KMS-11 (cell line): ENCODE results near the gene LEP.

Source experiments
- H2AFZ ChIP-seq: fragments of 200-600 bp; sonication (generic); 2 replicates; pipeline ENCODE4 v1.6.1; 2016; ENCODE audit warnings: antibody characterized with exemption, mixed run types, low read depth
- H3K27ac ChIP-seq: fragments of 200-600 bp; sonication (generic); 2 replicates; pipeline ENCODE4 v1.6.1; 2016; ENCODE audit warnings: mild to moderate bottlenecking, mixed run types
- H3K27me3 ChIP-seq: fragments of 200-600 bp; sonication (generic); 2 replicates; pipeline ENCODE4 v1.6.1; 2017; ENCODE audit warnings: mild to moderate bottlenecking, low read depth, mixed run types, moderate library complexity; ENCODE audit not compliant: insufficient read depth
- H3K36me3 ChIP-seq: fragments of 200-600 bp; sonication (generic); 2 replicates; pipeline ENCODE4 v1.6.1; 2017; ENCODE audit warnings: mild to moderate bottlenecking, mixed run types; ENCODE audit not compliant: insufficient read depth
- H3K4me1 ChIP-seq: fragments of 200-600 bp; sonication (generic); 2 replicates; pipeline ENCODE4 v1.6.1; 2016; ENCODE audit warnings: mild to moderate bottlenecking, low read depth, mixed run types; ENCODE audit not compliant: poor library complexity, severe bottlenecking
- H3K4me2 ChIP-seq: fragments of 200-600 bp; sonication (generic); 2 replicates; pipeline ENCODE4 v1.7.0; 2016; ENCODE audit warnings: mild to moderate bottlenecking, mixed run types
- H3K4me3 ChIP-seq: fragments of 200-600 bp; sonication (generic); IDR thresholded peaks from 2 replicates; pipeline ENCODE4 v1.6.1; 2017; ENCODE audit warnings: low read depth, low read length, mixed read lengths; ENCODE audit not compliant: insufficient read depth
- H3K79me2 ChIP-seq: fragments of 200-600 bp; sonication (generic); 2 replicates; pipeline ENCODE4 v1.6.1; 2016; ENCODE audit warnings: low read depth, mixed run types; ENCODE audit not compliant: insufficient read depth
- H3K9ac ChIP-seq: fragments of 200-600 bp; sonication (generic); 2 replicates; pipeline ENCODE4 v1.6.1; 2016; ENCODE audit warnings: mild to moderate bottlenecking, mixed run types
- H4K20me1 ChIP-seq: fragments of 200-600 bp; sonication (generic); 2 replicates; pipeline ENCODE4 v1.6.1; 2016; ENCODE audit warnings: mild to moderate bottlenecking, mixed run types; ENCODE audit not compliant: insufficient read depth
- TF ChIP-seq, protein P1 (sequence below): fragments of 200-600 bp; sonication (generic); conservative IDR thresholded peaks from 2 replicates; pipeline ENCODE4 v1.6.1; 2017; ENCODE audit warnings: low read depth, mild to moderate bottlenecking, antibody characterized with exemption, low read length, moderate library complexity, mixed read lengths

Gene LEP

DNA sequence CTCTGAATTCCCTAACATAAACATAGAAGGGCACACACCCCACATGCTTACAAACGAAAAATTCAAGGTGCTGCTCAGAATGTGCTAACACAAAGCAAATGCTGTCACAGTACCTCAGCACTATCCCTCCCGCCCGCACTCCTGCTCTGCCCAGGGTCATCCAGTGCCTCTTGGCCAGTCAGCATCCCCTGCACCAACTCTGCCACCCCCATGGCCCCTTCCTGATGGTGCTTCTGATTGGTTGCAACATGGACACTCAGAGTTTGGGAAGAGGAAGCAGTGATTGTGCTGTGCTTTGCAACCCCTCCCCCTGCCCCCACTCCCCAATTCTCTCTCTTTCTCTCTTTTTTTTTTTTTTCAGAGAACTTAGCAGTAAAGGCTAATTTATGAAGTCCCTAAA is 13.8 kb upstream of the LEP start:
- H3K36me3 ChIP-seq = no peaks in the 10 kb centered on the region
- no peak overlapping the region for H3K4me2 ChIP-seq
- H2AFZ ChIP-seq = no peak overlapping the region
- TF ChIP-seq, protein P1, sequence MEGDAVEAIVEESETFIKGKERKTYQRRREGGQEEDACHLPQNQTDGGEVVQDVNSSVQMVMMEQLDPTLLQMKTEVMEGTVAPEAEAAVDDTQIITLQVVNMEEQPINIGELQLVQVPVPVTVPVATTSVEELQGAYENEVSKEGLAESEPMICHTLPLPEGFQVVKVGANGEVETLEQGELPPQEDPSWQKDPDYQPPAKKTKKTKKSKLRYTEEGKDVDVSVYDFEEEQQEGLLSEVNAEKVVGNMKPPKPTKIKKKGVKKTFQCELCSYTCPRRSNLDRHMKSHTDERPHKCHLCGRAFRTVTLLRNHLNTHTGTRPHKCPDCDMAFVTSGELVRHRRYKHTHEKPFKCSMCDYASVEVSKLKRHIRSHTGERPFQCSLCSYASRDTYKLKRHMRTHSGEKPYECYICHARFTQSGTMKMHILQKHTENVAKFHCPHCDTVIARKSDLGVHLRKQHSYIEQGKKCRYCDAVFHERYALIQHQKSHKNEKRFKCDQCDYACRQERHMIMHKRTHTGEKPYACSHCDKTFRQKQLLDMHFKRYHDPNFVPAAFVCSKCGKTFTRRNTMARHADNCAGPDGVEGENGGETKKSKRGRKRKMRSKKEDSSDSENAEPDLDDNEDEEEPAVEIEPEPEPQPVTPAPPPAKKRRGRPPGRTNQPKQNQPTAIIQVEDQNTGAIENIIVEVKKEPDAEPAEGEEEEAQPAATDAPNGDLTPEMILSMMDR = no peak
- no peak overlapping the region for H3K4me3 ChIP-seq
- no peak overlapping the region for H3K9ac ChIP-seq
- no peak overlapping the region for H3K27ac ChIP-seq
- no peaks in the 10 kb centered on the region for H3K4me1 ChIP-seq
- no peaks in the 10 kb centered on the region for H3K79me2 ChIP-seq
- no peaks in the 10 kb centered on the region for H3K27me3 ChIP-seq
- H4K20me1 ChIP-seq = no peaks in the 10 kb centered on the region

DNA sequence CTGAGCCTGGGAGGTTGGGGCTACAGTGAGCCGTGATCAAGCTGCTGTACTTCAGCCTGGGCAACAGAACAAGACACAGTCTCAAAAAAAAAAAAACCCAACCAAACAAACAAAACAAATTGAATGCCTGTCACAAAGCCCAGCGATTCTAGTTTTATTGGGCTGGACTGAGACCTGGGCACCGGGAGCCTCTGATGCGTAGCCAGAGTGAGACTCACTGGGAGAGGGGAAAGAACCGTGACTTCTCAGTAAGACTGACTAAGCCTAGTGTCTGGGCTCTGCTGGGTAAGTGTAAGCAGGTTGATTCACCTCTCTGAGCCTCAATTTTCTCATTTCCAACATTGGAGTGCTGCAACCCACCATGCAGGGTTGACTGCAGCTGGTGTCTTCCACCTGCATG is 10.1 kb upstream of the LEP start:
- Histone ChIP-seq H3K4me3 (no peak overlapping the region), H4K20me1 (no peaks in the 10 kb centered on the region), H3K9ac (no peak overlapping the region), H3K4me2 (no peak overlapping the region), H3K79me2 (no peaks in the 10 kb centered on the region), H3K27me3 (no peaks in the 10 kb centered on the region), H3K27ac (no peak overlapping the region), H3K36me3 (no peaks in the 10 kb centered on the region), H2AFZ (no peak overlapping the region), H3K4me1 (no peaks in the 10 kb centered on the region)
- TF ChIP-seq, protein P1 = no peak

DNA sequence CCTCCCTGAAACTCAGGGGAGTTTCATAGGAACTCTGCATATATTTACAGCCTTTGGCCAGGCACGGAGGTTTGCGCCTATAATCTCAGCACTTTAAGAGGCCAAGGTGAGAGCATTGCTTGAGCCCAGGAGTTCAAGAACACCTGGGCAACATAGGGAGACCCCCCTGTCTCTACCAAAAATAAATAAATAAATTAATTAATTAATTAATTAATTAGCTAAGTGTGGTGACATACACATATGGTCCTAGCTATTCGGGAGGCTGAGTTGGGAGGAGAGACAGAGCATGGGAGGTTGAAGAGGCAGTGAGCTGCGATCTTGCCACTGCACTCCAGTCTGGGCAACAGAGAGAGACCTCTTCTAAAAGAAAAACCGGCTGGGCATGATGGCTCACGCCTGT is 9.4 kb upstream of the LEP start:
- H3K4me3 ChIP-seq = no peak overlapping the region
- no peak overlapping the region for H3K9ac ChIP-seq
- H3K4me1 ChIP-seq = peaks cover 2% of the 10 kb centered on the region
- TF ChIP-seq, protein P1 = no peak
- H4K20me1 ChIP-seq = no peaks in the 10 kb centered on the region
- H3K27ac ChIP-seq = no peak overlapping the region
- H3K4me2 ChIP-seq = no peak overlapping the region
- H3K79me2 ChIP-seq = no peaks in the 10 kb centered on the region
- no peaks in the 10 kb centered on the region for H3K27me3 ChIP-seq
- no peaks in the 10 kb centered on the region for H3K36me3 ChIP-seq
- H2AFZ ChIP-seq = no peak overlapping the region

DNA sequence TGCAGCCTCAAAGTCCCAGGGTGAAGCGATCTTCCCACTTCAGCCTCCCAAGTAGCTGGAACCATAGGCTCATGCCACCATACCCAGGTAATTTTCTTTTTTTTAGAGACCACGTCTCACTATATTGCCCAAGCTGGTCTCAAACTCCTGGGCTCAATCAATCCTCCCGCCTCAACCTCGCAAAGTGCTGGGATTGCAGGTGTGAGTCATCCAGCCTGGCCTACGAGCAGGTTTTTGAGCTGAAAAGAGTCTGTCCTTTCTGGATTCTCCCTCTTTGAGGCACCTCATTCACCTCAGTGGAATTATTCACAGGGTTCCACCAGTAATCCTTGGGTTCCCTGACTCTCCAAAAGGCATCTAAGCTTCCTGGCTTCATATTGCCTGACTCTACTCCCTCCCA is 7.6 kb upstream of the LEP start:
- Histone ChIP-seq H3K27ac (no peak overlapping the region), H2AFZ (no peak overlapping the region)
- TF ChIP-seq, protein P1 = no peak

More for the DNA sequence above, 7.6 kb upstream of the LEP start:
- H3K4me2 ChIP-seq = no peak overlapping the region
- H3K36me3 ChIP-seq = no peaks in the 10 kb centered on the region
- no peaks in the 10 kb centered on the region for H4K20me1 ChIP-seq
- no peaks in the 10 kb centered on the region for H3K79me2 ChIP-seq
- no peaks in the 10 kb centered on the region for H3K27me3 ChIP-seq
- H3K4me3 ChIP-seq = no peak overlapping the region
- peaks cover 14% of the 10 kb centered on the region for H3K4me1 ChIP-seq
- H3K9ac ChIP-seq = no peak overlapping the region
